ENCODE results near the gene RAD23B. TPM values are rescaled to one million over a fixed set of nuclear protein-coding genes. Genes with fewer than 3 reads are reported as not detected.

Gene RAD23B
- total RNA-seq, 1 donor, result 157 TPM

DNA sequence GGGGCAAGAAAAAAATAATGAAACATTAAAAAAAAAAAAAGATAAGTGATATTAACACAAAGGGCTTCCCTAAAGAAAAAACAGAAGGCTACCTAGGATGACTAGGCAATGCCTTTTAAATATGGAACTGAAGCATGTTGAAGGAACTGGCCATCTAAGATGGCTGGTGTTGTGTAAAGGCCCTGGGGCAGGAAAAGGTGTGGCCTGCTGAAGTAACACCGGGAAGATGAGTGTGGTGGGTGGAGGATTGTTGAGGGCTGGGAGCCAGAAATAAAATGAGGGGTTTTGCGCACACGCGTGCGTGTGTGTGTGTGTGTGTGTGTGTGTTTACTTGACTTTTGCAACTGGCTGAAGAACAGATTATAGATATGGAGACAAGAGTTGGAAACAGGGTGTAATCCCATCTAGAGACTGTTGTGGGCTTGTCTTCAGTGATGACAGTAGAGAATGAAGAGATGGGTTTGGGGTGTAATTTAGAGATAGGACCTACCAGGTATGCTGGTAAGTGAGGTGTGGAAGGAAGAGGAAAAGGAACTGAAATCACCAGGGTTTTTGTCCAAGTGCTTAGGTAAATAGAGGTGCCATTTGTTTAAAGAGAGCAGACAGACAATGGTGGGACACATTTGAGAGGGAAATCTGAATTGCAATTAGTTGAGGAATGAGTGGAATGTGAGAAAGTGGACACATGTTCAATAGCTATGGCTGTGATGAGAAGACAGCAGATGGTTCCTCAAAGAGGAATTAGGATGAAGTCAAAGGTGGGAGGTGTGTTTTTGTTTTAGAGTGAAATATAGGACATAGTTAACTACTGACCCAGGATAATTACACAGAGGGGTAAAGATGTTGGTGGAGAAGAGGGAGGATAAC lies 33.9 kb downstream of the RAD23B start:
- H3K27ac ChIP-seq (ENCODE audit: low read depth, low read length), result no peak overlapping the region
- no peak for TF ChIP-seq CTCF (IDR thresholded peaks at IDR 0.05; ENCODE audit: extremely low read depth, low read depth, low read length)
- no peaks in the 10 kb centered on the region for H3K27me3 ChIP-seq (ENCODE audit: insufficient read depth, low read length)
- H4K20me1 ChIP-seq (ENCODE audit: insufficient read depth, low read length), result peaks cover 48% of the 10 kb centered on the region
- no peaks in the 10 kb centered on the region for H3K9me3 ChIP-seq (ENCODE audit: low read depth, low read length)
- peaks cover 96% of the 10 kb centered on the region for H3K79me2 ChIP-seq (ENCODE audit: insufficient read depth, low read length)
- DNase-seq (ENCODE audit: insufficient read length, low spot score, missing footprints), result no peak
- H3K4me1 ChIP-seq (ENCODE audit: insufficient read depth, low read length), result peaks cover 4% of the 10 kb centered on the region
- no peak overlapping the region for H2AFZ ChIP-seq (ENCODE audit: low read length)
- H3K4me3 ChIP-seq (ENCODE audit: insufficient read depth, low read length), result no peak overlapping the region
- H3K4me2 ChIP-seq (ENCODE audit: insufficient read depth, low read length), result no peak overlapping the region
- H3K36me3 ChIP-seq (ENCODE audit: insufficient read depth, low read length), result peaks cover 65% of the 10 kb centered on the region

DNA sequence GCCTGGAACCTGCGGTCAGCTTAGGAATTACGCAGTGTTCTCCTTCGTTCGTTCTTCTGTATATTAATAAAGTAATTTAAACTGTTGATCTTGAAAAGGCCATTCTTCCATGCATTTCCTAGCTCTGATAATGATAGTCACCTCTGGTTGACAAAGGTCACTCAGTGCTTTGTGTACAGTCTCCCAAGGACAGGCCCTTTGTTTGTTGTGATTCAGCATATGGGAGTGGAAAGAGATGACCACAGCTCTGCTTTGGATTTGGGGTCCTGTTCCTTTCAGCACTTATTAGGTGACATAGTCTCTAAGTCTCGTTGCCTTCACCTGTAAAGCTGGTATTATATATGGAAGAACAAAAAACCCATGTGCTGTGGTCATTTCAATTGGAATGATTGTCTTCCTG lies 39.6 kb downstream of the RAD23B start:
- Histone ChIP-seq H3K4me2 (ENCODE audit: insufficient read depth, low read length) (no peak overlapping the region), H3K36me3 (ENCODE audit: insufficient read depth, low read length) (peaks cover 65% of the 10 kb centered on the region), H3K27ac (ENCODE audit: low read depth, low read length) (no peak overlapping the region), H3K9me3 (ENCODE audit: low read depth, low read length) (no peaks in the 10 kb centered on the region), H3K4me1 (ENCODE audit: insufficient read depth, low read length) (no peaks in the 10 kb centered on the region), H3K79me2 (ENCODE audit: insufficient read depth, low read length) (peaks cover 88% of the 10 kb centered on the region), H3K4me3 (ENCODE audit: insufficient read depth, low read length) (no peak overlapping the region), H3K27me3 (ENCODE audit: insufficient read depth, low read length) (no peaks in the 10 kb centered on the region), H2AFZ (ENCODE audit: low read length) (no peak overlapping the region), H4K20me1 (ENCODE audit: insufficient read depth, low read length) (peaks cover 37% of the 10 kb centered on the region)
- no peak for DNase-seq (ENCODE audit: insufficient read length, low spot score, missing footprints)
- TF ChIP-seq CTCF (IDR thresholded peaks at IDR 0.05; ENCODE audit: extremely low read depth, low read depth, low read length), result no peak

GRCh38 chr9:107323836-107324585 lies 40.9 kb downstream of the RAD23B start:
- Histone ChIP-seq H3K27ac (ENCODE audit: low read depth, low read length) (no peak overlapping the region), H3K27me3 (ENCODE audit: insufficient read depth, low read length) (no peaks in the 10 kb centered on the region), H3K9me3 (ENCODE audit: low read depth, low read length) (no peaks in the 10 kb centered on the region), H2AFZ (ENCODE audit: low read length) (no peak overlapping the region), H4K20me1 (ENCODE audit: insufficient read depth, low read length) (peaks cover 40% of the 10 kb centered on the region), H3K4me1 (ENCODE audit: insufficient read depth, low read length) (no peaks in the 10 kb centered on the region), H3K36me3 (ENCODE audit: insufficient read depth, low read length) (peaks cover 62% of the 10 kb centered on the region), H3K79me2 (ENCODE audit: insufficient read depth, low read length) (peaks cover 89% of the 10 kb centered on the region), H3K4me2 (ENCODE audit: insufficient read depth, low read length) (no peak overlapping the region), H3K4me3 (ENCODE audit: insufficient read depth, low read length) (no peak overlapping the region)
- DNase-seq (ENCODE audit: insufficient read length, low spot score, missing footprints), result no peak
- no peak for TF ChIP-seq CTCF (IDR thresholded peaks at IDR 0.05; ENCODE audit: extremely low read depth, low read depth, low read length)

GRCh38 chr9:107325842-107326241 lies 42.8 kb downstream of the RAD23B start:
- H3K4me3 ChIP-seq (ENCODE audit: insufficient read depth, low read length), result no peak overlapping the region
- peaks cover 78% of the 10 kb centered on the region for H3K79me2 ChIP-seq (ENCODE audit: insufficient read depth, low read length)
- H3K9me3 ChIP-seq (ENCODE audit: low read depth, low read length), result no peaks in the 10 kb centered on the region
- H2AFZ ChIP-seq (ENCODE audit: low read length), result no peak overlapping the region
- H4K20me1 ChIP-seq (ENCODE audit: insufficient read depth, low read length), result peaks cover 39% of the 10 kb centered on the region
- TF ChIP-seq CTCF (IDR thresholded peaks at IDR 0.05; ENCODE audit: extremely low read depth, low read depth, low read length), result no peak
- H3K27me3 ChIP-seq (ENCODE audit: insufficient read depth, low read length), result no peaks in the 10 kb centered on the region
- H3K27ac ChIP-seq (ENCODE audit: low read depth, low read length), result no peak overlapping the region
- no peaks in the 10 kb centered on the region for H3K4me1 ChIP-seq (ENCODE audit: insufficient read depth, low read length)
- no peak for DNase-seq (ENCODE audit: insufficient read length, low spot score, missing footprints)
- H3K36me3 ChIP-seq (ENCODE audit: insufficient read depth, low read length), result peaks cover 70% of the 10 kb centered on the region
- H3K4me2 ChIP-seq (ENCODE audit: insufficient read depth, low read length), result no peak overlapping the region

Measured in osteoblast (primary cell).